ENCODE data around the gene LHX6. TPM values are rescaled to one million over a fixed set of nuclear protein-coding genes. Genes with fewer than 3 reads are reported as not detected.

The LHX6 gene
- total RNA-seq, 1 experiment from 2014 or later: 11.1 TPM

DNA sequence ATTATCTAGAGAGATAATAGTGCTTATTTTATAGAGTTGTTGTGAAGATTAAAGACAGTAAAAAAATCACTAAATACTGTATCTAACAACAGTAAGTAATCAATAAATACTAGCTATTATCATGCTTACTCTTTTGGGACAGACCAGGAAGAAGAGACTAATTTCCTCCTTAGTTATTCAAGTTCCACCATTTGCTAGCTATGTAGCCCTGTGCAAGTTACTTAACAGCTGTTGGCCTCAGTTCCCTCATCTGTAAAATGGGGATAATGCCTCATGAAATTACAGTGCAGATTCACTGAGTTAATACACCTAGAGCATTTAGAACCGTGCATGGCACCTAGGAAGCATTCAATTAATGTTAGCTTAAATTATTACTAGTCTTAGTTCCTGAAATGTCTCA is 33.3 kb upstream of the LHX6 start:
- Histone ChIP-seq H3F3A (ENCODE audit: low read length, unreplicated experiment) (no peaks in the 10 kb centered on the region), H3K79me2 (ENCODE audit: low read length) (peaks cover 57% of the 10 kb centered on the region), H3K4me3 (ENCODE audit: low read length) (no peak overlapping the region), H3K9ac (ENCODE audit: low read length) (no peak overlapping the region), H2AFZ (ENCODE audit: low read length) (no peak overlapping the region), H3K27ac (ENCODE audit: low read length) (no peak overlapping the region), H3K36me3 (ENCODE audit: low read depth, low read length) (peaks cover 8% of the 10 kb centered on the region; the same call in 1 of the 2 replicates), H3K9me3 (ENCODE audit: low read length) (no peaks in the 10 kb centered on the region), H3K9me2 (replicated peaks; ENCODE audit: low read length) (no peaks in the 10 kb centered on the region), H4K20me1 (ENCODE audit: low read length) (no peaks in the 10 kb centered on the region), H3K27me3 (ENCODE audit: low read length) (no peaks in the 10 kb centered on the region), H3K4me2 (ENCODE audit: low read length) (peak overlapping the region; percentile 27; the same call in 1 of the 2 replicates), H3K4me1 (ENCODE audit: insufficient read depth, low read length) (peaks cover 36% of the 10 kb centered on the region)
- TF ChIP-seq CTCF (conservative IDR thresholded peaks at IDR 0.05; ENCODE audit: low read depth, low read length) (no peak), EZH2 (IDR thresholded peaks at IDR 0.05; ENCODE audit: low read length, unreplicated experiment) (no peak), EZH2phosphoT487 (IDR thresholded peaks at IDR 0.05; ENCODE audit: borderline replicate concordance, low read length) (no peak)
- DNase-seq (no peak), ATAC-seq (no peak)
- no TSS peak for BruUV-seq (replicated peaks)
- intact Hi-C loops (cut with micrococcal nuclease): loop anchor here (10.0 kb wide), 1 partner anchor 137 kb away; no protein-coding TSS in a partner anchor
- ChIA-PET CTCF (no interaction called here), POLR2A (ENCODE audit: unreplicated experiment) (no interaction called here)

DNA sequence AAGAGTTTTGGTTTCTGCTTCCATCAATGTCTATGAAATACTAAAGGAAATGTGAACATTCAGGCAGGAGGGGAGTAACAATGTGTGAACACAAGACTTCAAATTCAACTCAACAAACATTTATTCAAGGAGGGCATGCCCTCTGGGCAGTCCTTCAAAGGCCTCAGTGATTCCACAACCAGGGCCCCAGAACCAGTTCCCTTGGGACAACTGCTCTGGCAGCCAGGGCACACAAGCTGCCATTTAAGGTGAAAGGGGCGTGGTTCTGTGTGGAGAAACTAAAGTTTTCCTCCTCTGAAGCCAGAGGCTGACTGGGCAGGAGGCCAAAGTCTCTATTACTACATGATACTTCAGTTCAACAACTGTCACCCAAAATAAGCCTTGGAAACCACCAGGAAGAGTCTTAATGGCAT is 32.7 kb upstream of the LHX6 start:
- peaks cover 36% of the 10 kb centered on the region for H3K4me1 ChIP-seq (ENCODE audit: insufficient read depth, low read length)
- H3F3A ChIP-seq (ENCODE audit: low read length, unreplicated experiment): no peaks in the 10 kb centered on the region
- intact Hi-C loops (cut with micrococcal nuclease): loop anchor here (10.0 kb wide), 1 partner anchor 137 kb away; no protein-coding TSS in a partner anchor
- H3K9me2 ChIP-seq (replicated peaks; ENCODE audit: low read length): no peaks in the 10 kb centered on the region
- ATAC-seq (peak; percentile 23), DNase-seq (peak; percentile 77)
- no TSS peak for BruUV-seq (replicated peaks)
- peaks cover 8% of the 10 kb centered on the region; the same call in 1 of the 2 replicates for H3K36me3 ChIP-seq (ENCODE audit: low read depth, low read length)
- peaks cover 56% of the 10 kb centered on the region for H3K79me2 ChIP-seq (ENCODE audit: low read length)
- H3K9ac ChIP-seq (ENCODE audit: low read length): no peak overlapping the region
- CTCF ChIA-PET: no interaction called here
- TF ChIP-seq CTCF (conservative IDR thresholded peaks at IDR 0.05; ENCODE audit: low read depth, low read length): no peak
- no peak for TF ChIP-seq EZH2phosphoT487 (IDR thresholded peaks at IDR 0.05; ENCODE audit: borderline replicate concordance, low read length)
- TF ChIP-seq EZH2 (IDR thresholded peaks at IDR 0.05; ENCODE audit: low read length, unreplicated experiment): no peak
- peak overlapping the region; percentile 27; the same call in 1 of the 2 replicates for H3K4me2 ChIP-seq (ENCODE audit: low read length)
- H3K9me3 ChIP-seq (ENCODE audit: low read length): no peaks in the 10 kb centered on the region
- H3K4me3 ChIP-seq (ENCODE audit: low read length): no peak overlapping the region
- peak overlapping the region; percentile 49 for H3K27ac ChIP-seq (ENCODE audit: low read length)
- no peak overlapping the region for H2AFZ ChIP-seq (ENCODE audit: low read length)
- POLR2A ChIA-PET (ENCODE audit: unreplicated experiment): no interaction called here
- no peaks in the 10 kb centered on the region for H3K27me3 ChIP-seq (ENCODE audit: low read length)
- no peaks in the 10 kb centered on the region for H4K20me1 ChIP-seq (ENCODE audit: low read length)

DNA sequence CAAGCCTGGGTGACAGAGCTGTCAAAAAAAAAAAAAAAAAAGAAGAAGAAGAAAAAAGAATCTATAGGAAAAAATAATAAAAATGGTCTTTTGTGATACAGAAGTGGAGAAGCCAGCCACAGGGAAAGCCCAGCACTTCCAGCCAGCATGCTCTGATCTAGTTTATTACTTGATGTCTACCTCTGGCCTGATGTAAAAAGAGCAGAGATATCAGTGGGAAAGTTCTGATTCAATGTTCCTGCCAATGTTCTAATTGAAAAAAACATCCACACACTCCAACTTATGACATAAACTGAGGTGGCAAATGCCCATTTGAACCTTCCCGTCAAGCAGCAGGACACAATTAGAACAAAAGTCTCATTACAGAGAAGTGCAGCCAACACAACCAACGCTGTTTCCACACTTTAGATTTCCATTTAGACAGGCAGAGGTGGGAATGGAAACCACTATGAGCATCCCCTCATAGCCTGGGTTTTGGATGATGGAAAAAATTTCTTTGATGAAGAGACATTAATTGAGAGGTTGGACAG is 30.2 kb upstream of the LHX6 start:
- no peak overlapping the region for H3K9ac ChIP-seq (ENCODE audit: low read length)
- no TSS peak for BruUV-seq (replicated peaks)
- intact Hi-C loops (cut with micrococcal nuclease): no loop called here
- H3K79me2 ChIP-seq (ENCODE audit: low read length): peaks cover 36% of the 10 kb centered on the region
- H3K4me3 ChIP-seq (ENCODE audit: low read length): no peak overlapping the region
- no peaks in the 10 kb centered on the region for H3K27me3 ChIP-seq (ENCODE audit: low read length)
- POLR2A ChIA-PET (ENCODE audit: unreplicated experiment): no interaction called here
- no peaks in the 10 kb centered on the region for H3K9me2 ChIP-seq (replicated peaks; ENCODE audit: low read length)
- CTCF ChIA-PET: interaction anchor here (0.6 kb wide), 1 partner anchor 194 kb away, joined by 3 read pairs; no protein-coding TSS in a partner anchor
- no peak for ATAC-seq
- H2AFZ ChIP-seq (ENCODE audit: low read length): no peak overlapping the region
- H3K4me1 ChIP-seq (ENCODE audit: insufficient read depth, low read length): peaks cover 25% of the 10 kb centered on the region
- no peak overlapping the region for H3K27ac ChIP-seq (ENCODE audit: low read length)
- peaks cover 8% of the 10 kb centered on the region; the same call in 1 of the 2 replicates for H3K36me3 ChIP-seq (ENCODE audit: low read depth, low read length)
- H3F3A ChIP-seq (ENCODE audit: low read length, unreplicated experiment): no peaks in the 10 kb centered on the region
- H4K20me1 ChIP-seq (ENCODE audit: low read length): no peaks in the 10 kb centered on the region
- DNase-seq: no peak
- H3K4me2 ChIP-seq (ENCODE audit: low read length): no peak overlapping the region
- TF ChIP-seq EZH2 (IDR thresholded peaks at IDR 0.05; ENCODE audit: low read length, unreplicated experiment) (no peak), EZH2phosphoT487 (IDR thresholded peaks at IDR 0.05; ENCODE audit: borderline replicate concordance, low read length) (no peak), CTCF (conservative IDR thresholded peaks at IDR 0.05; ENCODE audit: low read depth, low read length) (no peak)
- H3K9me3 ChIP-seq (ENCODE audit: low read length): no peaks in the 10 kb centered on the region
